GM21723 (cell line): ENCODE measurements around the gene COQ5.
"Not testable (repeated sequence)": the region's sequence is repeated elsewhere in the genome, so short reads cannot be mapped to it uniquely, and the experiment has no call there.

Experiments used
- ATAC-seq: cut with Tn5 transposase; IDR thresholded peaks from one replicate; pipeline ENCODE4 v1.9.1; 2021; ENCODE audit warnings: mild to moderate bottlenecking, moderate library complexity; ENCODE audit not compliant: unreplicated experiment

Gene COQ5

DNA sequence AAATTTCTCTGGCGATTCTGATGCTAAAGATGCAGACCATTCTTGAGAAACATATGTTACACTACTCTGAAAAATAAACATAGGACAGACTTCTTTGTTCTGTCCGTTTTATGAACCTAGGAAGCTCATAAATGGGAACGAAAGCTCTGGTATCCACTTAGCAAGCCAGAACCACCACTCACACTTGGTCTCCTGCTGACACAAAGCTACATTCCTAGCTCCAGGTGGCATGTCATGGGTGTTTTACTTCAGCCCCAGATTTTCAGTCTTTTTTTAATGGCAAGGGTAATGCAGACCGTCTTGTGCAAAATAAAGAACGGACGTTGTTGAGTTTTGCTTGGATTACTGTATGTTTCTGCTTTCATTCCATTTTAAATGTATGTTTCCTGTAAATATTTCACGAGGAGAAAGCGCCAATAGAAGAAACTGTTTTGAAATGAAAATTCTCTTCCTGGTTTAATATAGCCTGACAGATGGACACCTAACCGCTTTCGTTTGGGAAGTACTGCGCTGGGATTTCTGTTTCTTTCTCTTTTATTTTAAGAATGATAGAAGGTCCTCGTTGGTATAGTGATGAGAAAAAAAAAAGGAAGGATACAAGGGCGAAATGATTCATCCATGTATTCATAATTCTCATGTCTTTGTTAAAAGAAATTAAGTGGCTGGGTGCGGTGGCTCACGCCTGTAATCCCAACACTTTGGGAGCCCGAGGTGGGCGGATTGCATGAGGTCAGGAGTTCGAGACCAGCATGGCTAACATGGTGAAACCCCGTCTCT is 871 bp upstream of the COQ5 start:
- no peak for ATAC-seq

DNA sequence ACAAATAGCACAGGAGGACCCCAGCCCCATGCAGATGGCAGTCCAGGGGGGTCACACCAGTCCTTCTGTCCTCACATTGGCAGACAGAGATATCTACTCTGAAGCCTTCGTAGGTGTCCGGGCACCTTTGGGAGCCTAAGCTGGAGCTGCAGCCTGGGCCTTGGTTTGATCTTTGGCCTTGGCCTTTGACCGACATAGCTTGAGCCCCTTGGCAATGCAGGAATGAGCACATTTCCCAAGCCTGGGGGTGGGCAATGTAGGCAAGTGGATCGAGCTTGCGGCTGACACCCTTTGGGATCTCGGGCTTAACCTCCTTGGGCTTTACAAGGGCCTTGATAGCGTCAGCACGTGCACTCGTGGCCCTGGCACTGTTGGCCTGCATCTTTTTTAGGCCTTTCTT is 6.4 kb downstream of the COQ5 start:
- no peak for ATAC-seq

DNA sequence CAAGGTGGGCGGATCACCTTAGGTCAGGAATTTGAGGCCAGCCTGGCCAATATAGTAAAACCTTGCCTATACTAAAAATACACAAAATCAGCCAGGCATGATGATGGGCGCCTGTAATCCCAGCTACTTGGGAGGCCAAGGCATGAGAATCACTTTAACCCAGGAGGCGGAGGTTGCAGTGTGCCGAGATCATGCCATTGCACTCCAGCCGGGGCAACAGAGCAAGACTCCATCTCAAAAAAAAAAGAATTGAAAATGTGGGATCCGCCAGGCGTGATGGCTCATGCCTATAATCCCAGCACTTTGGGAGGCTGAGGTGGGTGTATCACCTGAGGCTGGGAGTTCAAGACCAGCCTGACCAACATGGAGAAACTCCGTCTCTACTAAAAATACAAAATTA is 9.6 kb downstream of the COQ5 start:
- not testable (repeated sequence) for ATAC-seq

DNA sequence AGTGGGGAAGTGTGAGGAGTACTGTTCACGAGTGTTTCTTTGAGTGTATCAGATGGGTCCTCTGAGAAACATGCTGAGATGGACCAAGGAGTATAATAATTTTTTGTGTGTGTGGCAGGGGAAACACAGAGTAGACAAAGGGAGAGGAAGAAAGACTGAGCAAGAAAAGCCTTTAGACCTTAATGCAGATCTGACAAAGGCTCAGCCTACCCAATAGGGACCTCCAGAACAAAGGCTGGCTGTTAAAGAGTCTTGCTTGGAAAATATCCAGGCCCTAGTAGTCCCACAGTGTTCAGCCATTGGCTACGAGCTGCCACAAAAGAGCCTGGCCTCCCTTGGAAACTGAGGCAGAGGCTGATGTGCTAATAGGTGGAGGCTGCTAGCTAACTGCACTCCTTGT is 13.5 kb downstream of the COQ5 start:
- no peak for ATAC-seq

DNA sequence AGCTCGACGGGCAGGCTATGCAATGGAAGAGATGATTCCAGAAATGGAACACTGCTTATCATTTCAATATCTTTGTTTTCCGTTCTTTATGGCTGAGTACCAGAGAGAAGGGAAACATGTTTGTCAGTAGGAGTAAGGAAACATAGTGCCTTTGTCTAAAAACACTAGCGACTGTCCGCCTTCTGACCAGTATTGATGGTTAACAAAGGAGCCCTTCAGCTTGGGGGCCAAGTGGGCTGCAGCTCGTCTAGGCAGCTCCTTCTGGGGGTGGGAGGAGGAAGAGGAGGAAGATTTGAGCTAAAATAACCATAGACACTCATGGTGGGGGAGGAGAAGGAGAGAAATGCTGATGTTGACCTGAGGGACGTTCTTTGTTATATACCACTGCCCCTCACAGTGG is 15.0 kb downstream of the COQ5 start:
- ATAC-seq: no peak

DNA sequence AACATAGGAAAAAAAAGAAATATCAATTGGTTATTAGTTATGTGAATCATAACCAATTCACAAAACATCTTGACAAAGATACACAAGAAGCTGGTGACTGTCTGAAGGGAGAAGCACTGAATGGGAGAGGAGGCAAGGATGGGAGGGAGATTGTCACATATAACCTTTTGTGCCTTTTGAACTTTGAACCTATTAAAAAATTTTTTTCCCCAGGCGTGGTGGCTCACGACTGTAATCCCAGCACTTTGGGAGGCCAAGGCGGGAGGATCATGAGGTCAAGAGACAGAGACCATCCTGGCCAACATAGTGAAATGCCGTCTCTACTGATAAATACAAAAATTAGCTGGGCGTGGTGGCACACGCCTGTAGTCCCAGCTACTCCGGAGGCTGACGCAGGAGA is 20.4 kb downstream of the COQ5 start:
- no peak for ATAC-seq

DNA sequence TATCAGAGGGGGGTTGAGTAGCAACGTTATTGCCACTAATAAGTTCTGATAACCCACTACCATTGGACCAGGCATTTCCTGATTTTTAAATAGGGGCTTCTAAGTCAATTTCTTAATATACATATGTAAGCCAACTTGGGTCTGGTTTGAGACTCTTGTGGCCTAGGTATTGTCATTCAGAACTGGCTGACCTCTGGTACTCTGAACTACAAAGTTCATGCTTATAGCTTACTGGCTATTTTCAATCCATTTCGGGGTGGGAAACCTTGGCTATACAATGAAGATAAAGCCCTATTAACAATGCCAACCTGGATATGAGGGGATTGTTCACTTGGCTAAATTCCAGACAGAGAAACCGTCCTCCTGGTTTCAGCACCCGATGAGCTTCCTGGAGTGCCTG is 24.4 kb downstream of the COQ5 start:
- ATAC-seq: no peak

DNA sequence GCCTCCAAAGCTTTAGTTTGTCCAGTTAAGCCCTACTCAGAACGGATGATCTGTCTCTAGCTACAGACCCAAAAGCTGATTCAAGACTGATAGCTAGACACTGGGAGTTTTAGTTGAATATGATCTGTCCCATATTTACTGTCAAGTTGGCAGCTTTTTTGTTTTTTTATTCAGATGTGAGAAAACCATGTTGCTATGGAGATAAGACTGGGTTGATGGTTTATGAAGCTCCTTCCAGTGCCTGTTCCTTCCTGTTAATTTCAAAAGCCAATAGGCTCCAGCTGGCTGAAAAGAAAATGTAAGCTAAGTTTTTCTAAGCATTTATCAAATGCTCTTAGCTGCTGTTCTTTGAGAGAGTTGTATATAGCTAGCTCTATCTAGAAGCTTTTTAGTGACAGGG is 28.4 kb downstream of the COQ5 start:
- no peak for ATAC-seq

DNA sequence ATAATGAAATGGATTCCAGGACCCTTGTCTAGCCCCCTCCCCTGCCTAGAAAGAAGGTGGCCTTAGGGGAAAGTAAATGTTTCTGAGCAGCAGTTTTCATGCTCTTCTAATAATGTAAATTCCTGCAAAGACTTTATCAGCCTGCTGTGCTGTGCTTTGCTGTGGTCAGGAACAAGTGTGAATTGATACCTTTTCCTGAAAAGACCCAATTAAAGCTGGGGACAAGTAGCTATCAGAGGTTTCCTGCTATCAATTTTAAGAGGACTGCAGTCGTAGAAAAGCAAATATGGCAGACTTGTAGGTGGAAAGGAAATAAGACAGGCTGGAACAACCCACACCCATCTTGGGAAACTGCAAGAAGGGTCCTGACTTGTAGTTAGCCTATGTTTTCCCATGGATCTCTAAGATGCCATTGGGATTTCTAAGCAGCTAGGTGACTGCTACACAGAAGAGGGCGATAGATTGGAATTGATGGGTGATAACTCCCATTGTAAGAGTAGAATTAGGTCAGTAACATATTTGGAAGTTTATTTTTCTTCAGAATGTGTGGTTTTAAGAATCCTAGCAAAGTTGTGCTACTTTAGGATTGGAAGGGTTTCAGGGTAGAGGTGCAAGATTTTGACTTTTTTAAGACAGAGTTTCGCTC is 30.0 kb downstream of the COQ5 start:
- no peak for ATAC-seq

DNA sequence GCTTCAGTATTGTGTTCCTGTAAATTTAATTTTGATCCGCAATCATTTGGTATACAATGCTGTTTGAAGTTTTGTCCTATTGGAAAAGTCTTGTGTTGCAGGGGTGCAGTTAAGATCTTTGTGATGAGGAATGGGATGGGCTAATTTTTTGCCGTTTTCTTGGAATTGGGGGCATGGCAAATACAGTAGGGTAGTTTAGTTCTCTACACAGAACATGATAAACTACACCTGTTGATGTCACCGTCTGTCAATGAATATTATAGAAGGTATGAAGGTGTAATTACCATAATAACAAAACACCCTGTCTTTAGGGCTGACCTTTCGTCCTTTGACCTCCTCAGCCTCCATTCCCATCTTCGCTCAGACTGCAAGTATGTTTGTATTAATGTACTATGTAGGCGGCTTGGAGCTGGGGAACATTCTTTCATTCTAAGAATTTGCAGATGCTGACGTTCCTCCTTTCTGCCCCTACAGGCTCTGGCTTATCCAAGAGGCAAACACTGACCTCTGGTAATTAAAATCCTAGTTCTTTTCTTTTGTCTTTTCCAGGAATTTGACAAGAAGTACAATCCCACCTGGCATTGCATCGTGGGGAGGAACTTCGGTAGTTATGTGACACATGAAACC is 31.3 kb downstream of the COQ5 start:
- ATAC-seq: no peak

DNA sequence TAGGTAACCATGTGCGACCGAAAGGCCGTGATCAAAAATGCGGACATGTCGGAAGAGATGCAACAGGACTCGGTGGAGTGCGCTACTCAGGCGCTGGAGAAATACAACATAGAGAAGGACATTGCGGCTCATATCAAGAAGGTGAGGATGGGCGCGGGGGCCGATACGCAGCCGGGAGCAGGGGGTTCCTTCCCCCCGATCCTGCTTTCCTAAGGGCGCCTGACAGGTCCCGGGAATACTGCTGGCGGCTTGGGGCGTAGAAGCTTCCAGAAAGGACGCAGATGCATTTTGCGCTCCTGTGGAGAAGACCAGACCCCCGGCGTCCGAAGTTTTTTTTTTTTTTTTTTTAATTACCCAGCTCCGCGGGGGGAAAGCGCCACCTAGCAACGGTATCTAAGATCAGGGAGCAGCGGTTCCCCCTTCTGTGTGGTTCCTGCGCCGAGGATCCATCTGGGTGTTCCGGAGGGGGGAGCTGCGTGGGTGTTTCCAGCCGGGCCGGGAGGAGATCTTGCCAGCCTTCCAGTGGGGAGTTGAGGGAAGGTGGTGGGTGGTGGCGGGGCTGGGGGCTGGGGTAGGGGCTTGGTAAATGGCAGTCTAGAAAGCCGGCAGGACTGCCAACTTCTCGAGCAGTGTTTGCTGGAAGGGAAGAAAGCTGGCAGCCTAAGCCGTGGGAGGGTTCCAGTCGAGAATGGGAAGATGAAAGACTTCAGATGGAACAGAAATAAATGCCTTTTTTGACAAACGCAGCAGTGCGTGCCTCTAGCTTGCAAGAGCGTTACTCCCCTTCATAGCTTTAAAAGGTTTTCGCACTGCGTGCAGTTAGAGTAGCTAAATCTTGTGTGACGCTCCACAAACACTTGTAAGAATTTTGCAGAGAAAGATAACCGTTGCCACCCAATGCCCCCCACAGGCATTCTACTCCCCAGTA is 32.3 kb downstream of the COQ5 start:
- peak; percentile 27 for ATAC-seq

DNA sequence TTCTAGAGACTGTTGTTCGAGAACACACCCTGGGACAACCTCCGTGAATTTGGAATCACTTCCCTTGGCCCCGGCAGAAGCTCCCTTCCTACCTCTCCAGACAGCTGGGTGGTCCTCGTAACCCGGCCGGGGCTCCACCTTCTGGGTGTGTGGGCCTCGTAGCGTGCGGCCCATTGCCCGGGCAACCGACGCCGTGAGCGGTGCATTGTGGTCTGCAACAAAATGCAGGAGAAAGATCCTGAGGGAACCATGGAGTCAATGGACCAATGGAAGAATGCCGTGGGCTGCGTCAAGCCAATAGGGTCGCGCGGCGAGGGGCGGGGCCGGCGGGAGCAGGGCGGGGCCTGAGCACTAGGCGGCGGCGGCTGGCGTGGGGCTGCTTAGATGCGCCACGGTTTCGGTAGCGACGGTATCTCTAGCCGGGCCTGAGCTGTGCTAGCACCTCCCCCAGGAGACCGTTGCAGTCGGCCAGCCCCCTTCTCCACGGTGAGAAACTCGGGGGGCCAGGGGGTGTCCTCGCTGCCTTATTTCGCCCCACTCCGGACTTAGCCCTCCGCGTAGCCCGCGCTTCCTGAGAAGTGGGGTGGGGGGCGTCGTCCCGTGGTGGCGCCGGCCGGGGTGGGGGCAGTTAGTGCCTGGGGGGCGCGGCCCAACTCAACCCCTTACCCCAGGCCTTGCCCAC is 33.1 kb downstream of the COQ5 start, which contains the start of gene DYNLL1:
DYNLL1 (plus strand) TSS at position 383 of the 682 bp plus-strand sequence. CDS start 309 bp downstream, outside the sequence.
- peak; percentile 93 for ATAC-seq

DNA sequence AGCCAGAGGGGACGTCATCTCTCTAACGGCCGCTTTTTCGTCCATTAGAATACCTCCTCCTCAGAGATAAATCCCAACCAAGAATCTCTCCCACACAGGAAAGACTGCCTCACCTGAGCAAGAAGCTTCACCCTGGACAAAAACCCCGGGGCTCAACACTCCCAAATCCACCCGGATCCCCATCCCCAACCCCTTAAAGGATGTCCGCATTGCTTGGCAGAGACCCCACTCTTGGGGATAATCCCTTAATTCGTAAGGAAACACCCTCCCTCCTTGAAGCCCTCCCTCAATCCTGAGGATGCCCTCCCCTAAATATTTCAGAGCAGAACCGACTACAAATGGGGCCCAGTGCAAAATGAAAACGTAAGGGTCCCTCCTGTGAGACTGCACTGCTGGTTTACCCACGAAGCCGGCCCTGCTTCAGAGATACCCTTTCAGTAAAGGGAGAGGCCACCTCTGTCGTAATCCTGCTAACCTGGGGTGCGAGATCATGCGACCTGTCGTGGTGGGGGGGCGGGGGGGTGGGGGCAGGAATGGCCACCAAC is 33.7 kb downstream of the COQ5 start:
- peak; percentile 8 for ATAC-seq

DNA sequence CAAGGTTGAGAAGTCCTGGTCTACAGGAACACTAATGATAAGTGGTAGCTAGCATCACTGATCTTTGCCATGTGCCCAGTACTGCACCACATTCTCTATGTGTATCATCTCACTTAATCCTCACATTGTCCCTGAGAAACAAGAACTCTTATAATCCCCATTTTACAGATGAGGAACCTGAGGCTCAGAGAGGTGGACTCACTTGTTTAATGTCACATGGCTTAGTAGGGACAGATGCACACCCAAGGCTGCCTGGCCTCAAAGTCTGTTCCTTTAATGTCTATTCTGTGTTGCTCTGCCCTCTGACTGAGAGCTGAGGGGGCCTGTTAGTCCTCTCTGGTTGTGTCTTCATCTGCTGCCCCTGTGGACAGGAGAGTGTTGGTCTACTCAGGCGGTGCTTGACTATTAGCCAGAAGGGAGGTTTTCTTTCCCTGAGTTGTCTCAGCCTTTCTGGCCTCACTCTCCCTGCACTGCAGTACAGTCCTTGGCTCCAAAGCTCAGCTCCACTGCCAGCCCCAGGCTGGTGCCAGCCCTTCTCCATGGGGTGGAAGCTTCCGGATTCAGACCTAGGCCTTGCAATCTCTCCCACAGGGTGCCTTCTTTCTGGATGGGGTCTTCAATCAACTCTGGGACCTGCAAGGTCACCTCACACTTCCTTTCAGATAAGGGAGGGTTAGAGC is 38.0 kb downstream of the COQ5 start:
- no peak for ATAC-seq

DNA sequence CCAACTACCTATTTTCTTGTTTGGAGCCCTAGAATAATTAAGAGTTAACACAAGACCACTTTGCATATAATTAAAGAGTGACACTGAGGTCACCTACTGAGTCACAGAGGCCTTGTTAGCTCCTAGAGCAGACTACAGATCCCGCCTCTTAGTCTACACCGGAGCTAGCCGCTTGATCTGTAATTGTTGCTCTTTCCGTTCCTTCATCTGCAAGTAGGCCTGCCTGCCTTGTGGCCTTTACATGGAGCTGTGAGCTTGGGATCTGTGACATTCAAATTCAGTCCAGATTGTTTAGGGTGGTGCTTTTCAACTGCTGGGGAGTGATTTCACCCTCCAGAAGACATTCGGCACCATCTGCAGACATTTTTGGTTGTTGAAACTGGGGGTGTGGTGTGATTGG is 38.6 kb downstream of the COQ5 start:
- ATAC-seq: no peak

DNA sequence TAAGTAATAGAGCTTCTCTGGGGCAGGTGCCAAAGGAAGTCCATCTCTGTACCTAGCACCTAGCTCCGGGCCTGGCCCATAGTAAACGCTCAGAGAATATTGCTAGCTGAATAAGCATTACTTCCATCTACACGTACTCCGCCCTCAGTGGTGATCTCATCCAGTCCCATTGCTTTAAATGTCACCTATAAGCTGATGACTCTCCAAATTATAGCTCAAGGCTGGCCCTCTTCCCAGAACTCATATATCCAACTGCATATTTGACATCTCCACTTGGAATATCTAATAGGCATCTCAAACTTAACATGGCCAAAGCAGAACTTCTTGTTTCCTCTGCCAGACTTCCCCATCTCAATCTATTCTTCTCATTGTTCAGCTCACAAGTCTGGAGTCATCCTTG is 39.9 kb downstream of the COQ5 start:
- no peak for ATAC-seq

DNA sequence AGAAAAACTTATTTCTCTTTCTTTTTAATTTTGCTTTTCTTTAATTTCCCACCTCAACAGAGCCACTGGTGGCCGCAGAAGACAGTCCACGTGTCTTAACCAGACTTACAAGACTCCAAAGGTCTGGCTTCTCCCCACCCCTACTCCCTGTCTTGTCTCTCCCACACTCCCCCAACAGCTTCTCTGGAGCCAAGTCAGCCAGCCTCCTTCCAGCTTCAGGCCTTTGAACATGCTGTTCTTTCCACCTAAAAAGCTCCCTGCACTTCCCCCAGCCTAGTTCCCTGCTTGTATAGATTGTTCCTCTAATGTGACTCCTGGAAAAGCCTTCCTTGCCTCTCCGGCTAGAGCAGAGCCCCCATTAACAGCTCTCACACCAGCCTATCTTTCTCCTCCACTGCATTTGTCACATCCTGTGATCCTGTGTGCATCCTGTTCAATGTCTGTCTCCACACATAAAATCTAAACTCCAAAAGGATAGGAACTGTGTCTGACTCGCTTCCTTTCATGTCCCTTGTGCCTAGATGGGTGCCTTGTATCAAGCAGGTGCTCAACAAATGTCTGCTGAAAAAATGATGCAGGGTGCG is 40.8 kb downstream of the COQ5 start:
- ATAC-seq: no peak

DNA sequence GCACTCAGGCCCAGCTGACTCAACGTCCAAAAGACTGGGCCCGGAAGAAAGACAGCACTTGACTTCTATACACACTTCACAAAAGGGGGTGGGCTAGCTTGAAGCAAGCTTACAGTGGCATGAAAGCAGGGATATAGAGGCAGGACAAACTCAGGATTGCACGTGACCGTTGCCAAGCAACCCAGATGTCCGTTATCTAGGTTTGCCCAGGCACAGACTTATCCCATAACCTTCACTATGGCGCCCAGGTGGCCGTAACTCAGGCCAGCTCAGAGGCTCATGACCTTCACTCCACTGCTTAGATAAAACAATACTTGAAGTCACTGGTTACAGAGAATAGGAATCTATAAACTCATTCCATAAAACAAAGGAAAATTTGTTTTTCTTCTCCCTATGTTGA is 41.4 kb downstream of the COQ5 start:
- ATAC-seq: not testable (repeated sequence)
